Endothelial cell (in vitro differentiated cells): ENCODE measurements around the gene PP2D1. TPM values are rescaled to one million over a fixed set of nuclear protein-coding genes. Genes with fewer than 3 reads are reported as not detected.

Source experiments
- DNase-seq: peaks from one replicate; pipeline ENCODE4 v3.0.0; 2021; ENCODE audit warnings: low spot score
- H3K27ac Mint-ChIP-seq: one replicate; pipeline ENCODE4 v1.8.0; 2021; ENCODE audit warnings: mixed read lengths, inconsistent platforms; ENCODE audit not compliant: unreplicated experiment
- H3K27me3 Mint-ChIP-seq: one replicate; pipeline ENCODE4 v1.8.0; 2021; ENCODE audit warnings: mild to moderate bottlenecking, moderate library complexity, mixed read lengths, inconsistent platforms; ENCODE audit not compliant: unreplicated experiment
- H3K36me3 Mint-ChIP-seq: one replicate; pipeline ENCODE4 v1.8.0; 2021; ENCODE audit warnings: mild to moderate bottlenecking, low read depth, mixed read lengths, inconsistent platforms; ENCODE audit not compliant: unreplicated experiment
- H3K4me1 Mint-ChIP-seq: one replicate; pipeline ENCODE4 v1.8.0; 2021; ENCODE audit warnings: mild to moderate bottlenecking, mixed read lengths, inconsistent platforms; ENCODE audit not compliant: unreplicated experiment
- H3K4me3 Mint-ChIP-seq: one replicate; pipeline ENCODE4 v1.8.0; 2021; ENCODE audit warnings: mild to moderate bottlenecking, mixed read lengths, inconsistent platforms; ENCODE audit not compliant: unreplicated experiment
- H3K9me3 Mint-ChIP-seq: one replicate; pipeline ENCODE4 v1.8.0; 2021; ENCODE audit warnings: mixed read lengths, inconsistent platforms; ENCODE audit not compliant: unreplicated experiment
- total RNA-seq: library from RNA; stranded (reverse); fragmentation: NEBNext Ultra II Directional; extraction: Animal tissue kit (Norgen Biotek cat#: 25700); gene quantifications from one replicate; pipeline ENCODE4 v1.2.1, GENCODE V29; 2021; ENCODE audit not compliant: unreplicated experiment
- TF ChIP-seq, protein P1 (sequence below): fragments of 200-600 bp; sonication (generic); IDR thresholded peaks from one replicate; pipeline ENCODE4 v1.5.0; 2021; ENCODE audit warnings: antibody characterized with exemption; ENCODE audit not compliant: unreplicated experiment

Gene PP2D1
- total RNA-seq, 1 donor from 2014 or later: not detected

DNA sequence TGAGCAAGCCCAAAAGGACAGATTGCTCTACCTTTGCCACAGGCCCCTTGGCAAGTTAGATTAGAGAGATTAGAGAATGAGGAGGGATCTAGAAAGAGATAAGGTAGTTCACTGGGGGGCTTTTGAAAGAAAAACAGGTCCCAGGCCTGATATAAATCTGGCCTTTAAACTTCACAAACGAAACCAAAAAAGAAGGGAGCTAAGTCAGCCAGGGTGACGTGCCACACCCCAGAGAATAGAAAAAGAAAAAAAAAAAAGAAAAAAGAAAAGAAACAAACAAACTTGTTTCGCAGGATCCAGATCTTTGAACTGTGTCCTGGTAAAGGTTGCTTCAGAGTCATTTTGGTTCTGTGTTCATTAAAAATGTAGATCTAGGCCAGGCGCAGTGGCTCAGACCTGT is 31.8 kb upstream of the PP2D1 start:
- no peak overlapping the region for H3K27ac Mint-ChIP-seq
- peaks cover 13% of the 10 kb centered on the region for H3K36me3 Mint-ChIP-seq
- TF ChIP-seq, protein P1, sequence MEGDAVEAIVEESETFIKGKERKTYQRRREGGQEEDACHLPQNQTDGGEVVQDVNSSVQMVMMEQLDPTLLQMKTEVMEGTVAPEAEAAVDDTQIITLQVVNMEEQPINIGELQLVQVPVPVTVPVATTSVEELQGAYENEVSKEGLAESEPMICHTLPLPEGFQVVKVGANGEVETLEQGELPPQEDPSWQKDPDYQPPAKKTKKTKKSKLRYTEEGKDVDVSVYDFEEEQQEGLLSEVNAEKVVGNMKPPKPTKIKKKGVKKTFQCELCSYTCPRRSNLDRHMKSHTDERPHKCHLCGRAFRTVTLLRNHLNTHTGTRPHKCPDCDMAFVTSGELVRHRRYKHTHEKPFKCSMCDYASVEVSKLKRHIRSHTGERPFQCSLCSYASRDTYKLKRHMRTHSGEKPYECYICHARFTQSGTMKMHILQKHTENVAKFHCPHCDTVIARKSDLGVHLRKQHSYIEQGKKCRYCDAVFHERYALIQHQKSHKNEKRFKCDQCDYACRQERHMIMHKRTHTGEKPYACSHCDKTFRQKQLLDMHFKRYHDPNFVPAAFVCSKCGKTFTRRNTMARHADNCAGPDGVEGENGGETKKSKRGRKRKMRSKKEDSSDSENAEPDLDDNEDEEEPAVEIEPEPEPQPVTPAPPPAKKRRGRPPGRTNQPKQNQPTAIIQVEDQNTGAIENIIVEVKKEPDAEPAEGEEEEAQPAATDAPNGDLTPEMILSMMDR: no peak
- DNase-seq: no peak
- peaks cover 13% of the 10 kb centered on the region for H3K4me1 Mint-ChIP-seq
- no peaks in the 10 kb centered on the region for H3K9me3 Mint-ChIP-seq
- peaks cover 5% of the 10 kb centered on the region for H3K27me3 Mint-ChIP-seq
- no peak overlapping the region for H3K4me3 Mint-ChIP-seq

DNA sequence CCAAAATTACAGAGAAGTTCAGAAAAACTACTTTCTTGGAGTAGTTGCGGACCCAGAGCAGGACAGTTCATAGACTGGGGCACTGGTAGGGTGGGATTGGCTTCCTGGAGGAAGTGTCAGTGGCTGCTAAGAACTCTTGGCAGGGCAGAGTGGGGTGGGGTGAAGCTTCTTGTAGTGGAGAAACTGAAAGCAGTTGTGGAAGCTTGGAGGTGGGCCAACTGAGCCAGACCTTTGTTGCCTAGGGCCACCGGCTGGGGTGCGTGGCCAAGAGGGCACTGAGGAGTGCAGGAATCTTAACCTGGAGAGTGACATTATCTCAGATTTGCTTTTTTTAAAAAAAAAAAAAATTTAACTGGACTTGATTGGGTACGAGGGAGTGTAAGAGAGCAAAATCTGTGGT is 31.3 kb upstream of the PP2D1 start:
- no peak for DNase-seq
- Mint-ChIP-seq H3K9me3 (no peaks in the 10 kb centered on the region), H3K4me1 (peaks cover 17% of the 10 kb centered on the region), H3K27ac (no peak overlapping the region), H3K4me3 (no peak overlapping the region), H3K27me3 (peaks cover 5% of the 10 kb centered on the region), H3K36me3 (peaks cover 13% of the 10 kb centered on the region)
- TF ChIP-seq, protein P1: no peak

DNA sequence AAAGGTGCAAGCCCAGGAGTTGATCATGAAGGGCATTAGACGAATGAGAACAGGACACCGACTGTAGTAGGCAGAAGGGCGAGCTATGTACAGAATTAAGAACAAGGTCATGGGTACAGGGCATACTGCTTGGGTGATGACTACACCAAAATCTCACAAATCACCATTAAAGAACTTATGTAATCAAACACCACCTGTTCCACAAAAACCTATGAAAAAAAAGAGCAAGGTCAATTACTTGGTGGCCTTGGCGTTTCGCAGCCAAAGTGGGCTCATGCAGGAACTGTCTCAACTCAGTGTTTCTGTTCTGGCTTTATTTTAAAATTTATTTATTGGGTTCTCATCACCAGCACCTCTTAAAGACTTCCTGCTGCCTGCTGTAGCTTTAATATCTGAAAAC is 30.3 kb upstream of the PP2D1 start:
- peak overlapping the region; percentile 97 for H3K4me3 Mint-ChIP-seq
- peaks cover 13% of the 10 kb centered on the region for H3K36me3 Mint-ChIP-seq
- TF ChIP-seq, protein P1: no peak
- H3K9me3 Mint-ChIP-seq: no peaks in the 10 kb centered on the region
- H3K4me1 Mint-ChIP-seq: peaks cover 22% of the 10 kb centered on the region
- no peak overlapping the region for H3K27ac Mint-ChIP-seq
- H3K27me3 Mint-ChIP-seq: peaks cover 5% of the 10 kb centered on the region
- no peak for DNase-seq

DNA sequence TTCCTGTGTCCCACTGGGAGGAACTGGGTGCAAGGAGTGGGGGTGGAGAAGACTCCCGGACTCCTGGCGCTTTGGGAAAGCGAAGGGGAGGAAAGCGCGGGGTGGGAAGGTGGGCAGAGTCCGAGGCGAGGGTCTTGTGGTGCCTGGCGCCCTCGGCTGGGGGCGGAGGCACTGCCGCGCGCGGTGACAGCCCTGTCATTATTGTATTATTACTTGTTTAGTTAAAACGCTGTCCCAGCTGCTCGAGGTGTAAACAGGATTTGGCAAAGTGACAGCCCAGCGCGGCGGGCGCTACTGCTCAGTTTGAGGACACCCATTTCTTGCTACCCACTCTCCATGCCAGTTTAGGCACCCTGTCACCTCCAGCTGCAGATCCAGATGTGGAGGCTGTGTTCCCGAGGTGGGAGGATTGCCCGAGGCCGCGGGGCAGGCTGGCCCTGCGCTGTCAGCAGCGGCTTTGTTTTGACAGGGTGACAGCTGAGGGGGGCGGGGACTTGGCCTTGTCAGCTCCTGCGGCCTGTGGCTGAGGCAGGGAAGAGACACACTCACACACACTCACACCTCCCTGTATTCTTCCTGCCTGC is 29.2 kb upstream of the PP2D1 start:
- H3K36me3 Mint-ChIP-seq: peaks cover 13% of the 10 kb centered on the region
- peak overlapping the region; percentile 70 for H3K27ac Mint-ChIP-seq
- H3K27me3 Mint-ChIP-seq: peaks cover 5% of the 10 kb centered on the region
- TF ChIP-seq, protein P1: no peak
- DNase-seq: peak; percentile 75
- no peaks in the 10 kb centered on the region for H3K9me3 Mint-ChIP-seq
- peaks cover 22% of the 10 kb centered on the region for H3K4me1 Mint-ChIP-seq
- peak overlapping the region; percentile 97 for H3K4me3 Mint-ChIP-seq

DNA sequence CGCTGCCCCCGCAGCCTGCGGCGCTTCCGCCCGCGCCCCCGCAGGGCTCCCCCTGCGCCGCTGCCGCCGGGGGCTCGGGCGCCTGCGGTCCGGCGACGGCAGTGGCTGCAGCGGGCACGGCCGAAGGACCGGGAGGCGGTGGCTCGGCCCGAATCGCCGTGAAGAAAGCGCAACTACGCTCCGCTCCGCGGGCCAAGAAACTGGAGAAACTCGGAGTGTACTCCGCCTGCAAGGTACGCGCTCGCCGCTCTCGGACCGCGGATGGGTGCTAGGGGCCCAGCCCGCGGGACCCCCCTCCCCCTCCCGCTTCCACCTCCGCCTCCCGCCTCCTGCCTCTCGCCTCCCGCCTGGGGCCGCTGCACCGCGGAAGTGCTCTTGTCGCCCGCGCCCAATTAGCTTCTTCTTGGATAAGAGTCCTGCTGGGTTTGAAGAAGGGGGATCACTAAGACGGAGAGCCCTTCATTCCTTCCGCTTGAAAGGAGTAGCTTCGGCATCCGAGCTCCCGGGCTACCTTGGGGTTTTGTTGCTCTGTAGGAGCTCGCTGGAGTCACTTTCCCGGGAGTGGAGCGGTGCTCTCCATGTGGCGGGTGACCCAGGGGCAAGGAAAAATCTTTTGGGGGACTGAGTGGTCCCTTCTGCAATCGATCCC is 28.6 kb upstream of the PP2D1 start:
- Mint-ChIP-seq H3K9me3 (no peaks in the 10 kb centered on the region), H3K27ac (peak overlapping the region; percentile 36), H3K4me3 (peak overlapping the region; percentile 97), H3K27me3 (peaks cover 5% of the 10 kb centered on the region), H3K36me3 (peaks cover 13% of the 10 kb centered on the region), H3K4me1 (peaks cover 22% of the 10 kb centered on the region)
- TF ChIP-seq, protein P1: no peak
- DNase-seq: peak; percentile 54
